BLaER1 treated with 17β-estradiol and CSF1 and Interleukin-3, amounts not matched to agents 10 nM and 100 nM (cell line): ENCODE measurements around the gene REV1.

ENCODE experiments used
- H3K27ac ChIP-seq, 11 experiments: shearing (Covaris generic); formaldehyde crosslinking; 2 replicates each; pipeline ENCODE4 v1.8.1; 2022
- H3K27me3 ChIP-seq, 11 experiments: shearing (Covaris generic); formaldehyde crosslinking; 2 replicates each; pipeline ENCODE4 v1.8.1; 2022
- H3K36me3 ChIP-seq, 11 experiments: shearing (Covaris generic); formaldehyde crosslinking; 2 replicates each; pipeline ENCODE4 v1.8.1; 2022
- H3K4me1 ChIP-seq, 10 experiments: shearing (Covaris generic); formaldehyde crosslinking; 2 replicates each; pipeline ENCODE4 v1.8.1; 2022
- H3K4me2 ChIP-seq, 11 experiments: shearing (Covaris generic); formaldehyde crosslinking; 2 replicates each; pipeline ENCODE4 v1.8.1; 2022
- H3K4me3 ChIP-seq, 10 experiments: shearing (Covaris generic); formaldehyde crosslinking; 2 replicates each; pipeline ENCODE4 v1.8.1; 2022
- H3K9ac ChIP-seq, 11 experiments: shearing (Covaris generic); formaldehyde crosslinking; 2 replicates each; pipeline ENCODE4 v1.8.1; 2022
- H3K9me3 ChIP-seq, 11 experiments: shearing (Covaris generic); formaldehyde crosslinking; replicated peaks in 1 of 11; 2 replicates each; pipeline ENCODE4 v1.8.1; 2022
- H4K20me1 ChIP-seq, 11 experiments: shearing (Covaris generic); formaldehyde crosslinking; 2 replicates each; pipeline ENCODE4 v1.8.1; 2022
- Cebpa-rat ChIP-seq, 11 experiments: shearing (Covaris generic); IDR thresholded peaks; 2 replicates each; pipeline ENCODE4 v1.8.1; 2022

The REV1 gene

GRCh38 chr2:99489761-99490622 is at the start of gene REV1:
Gene REV1, minus strand, starts transcription at chr2:99490017. Its CDS starts 25,042 bp downstream, at chr2:99464975.
- TF ChIP-seq Cebpa-rat (IDR thresholded peaks at IDR 0.05) = no peak
- Histone ChIP-seq H3K4me2 (peak within 1 kb of the TSS; percentile 78 to 95 (median 87)), H3K4me1 (peaks cover 27 to 48% (median 43%) of the 10 kb centered on the region in 10 experiments), H3K27me3 (no peaks in the 10 kb centered on the region), H4K20me1 (peaks cover 27 to 44% (median 43%) of the 10 kb centered on the region in 11 experiments; a peak in 21 of 22 replicates), H3K4me3 (peak within 1 kb of the TSS; percentile 68 to 96 (median 90)), H3K9ac (peak within 1 kb of the TSS; percentile 83 to 98 (median 95)), H3K9me3 (no peaks in the 10 kb centered on the region), H3K27ac (peak within 1 kb of the TSS; percentile 89 to 97 (median 94)), H3K36me3 (peaks cover 0 to 7% (median 3%) of the 10 kb centered on the region in 11 experiments; a peak in 4 of 22 replicates)

GRCh38 chr2:99537910-99538485 is 48.2 kb upstream of the REV1 start:
- no peak for TF ChIP-seq Cebpa-rat (IDR thresholded peaks at IDR 0.05)
- Histone ChIP-seq H3K27ac (no peak overlapping the region), H3K27me3 (no peaks in the 10 kb centered on the region), H3K9me3 (peaks cover 0 to 17% (median 5%) of the 10 kb centered on the region in 11 experiments; a peak in 8 of 22 replicates), H3K36me3 (no peaks in the 10 kb centered on the region), H3K4me2 (no peak overlapping the region), H3K4me1 (no peaks in the 10 kb centered on the region), H4K20me1 (no peaks in the 10 kb centered on the region), H3K9ac (no peak overlapping the region), H3K4me3 (no peak overlapping the region)

- H3K4me3 ChIP-seq = no peak overlapping the region
These were observed 34.2 kb upstream of the REV1 start for GRCh38 chr2:99524056-99524455.

GRCh38 chr2:99522157-99522556 is 32.3 kb upstream of the REV1 start:
- Histone ChIP-seq H3K27me3 (no peaks in the 10 kb centered on the region), H3K4me3 (no peak overlapping the region), H4K20me1 (no peaks in the 10 kb centered on the region), H3K36me3 (no peaks in the 10 kb centered on the region), H3K27ac (no peak overlapping the region), H3K4me1 (no peaks in the 10 kb centered on the region), H3K4me2 (no peak overlapping the region), H3K9me3 (no peaks in the 10 kb centered on the region), H3K9ac (no peak overlapping the region)
- TF ChIP-seq Cebpa-rat (IDR thresholded peaks at IDR 0.05) = no peak

More at GRCh38 chr2:99524056-99524455, 34.2 kb upstream of the REV1 start:
- Histone ChIP-seq H3K4me1 (no peaks in the 10 kb centered on the region), H3K9ac (no peak overlapping the region), H3K9me3 (no peaks in the 10 kb centered on the region), H4K20me1 (no peaks in the 10 kb centered on the region), H3K27me3 (no peaks in the 10 kb centered on the region), H3K4me2 (no peak overlapping the region), H3K36me3 (no peaks in the 10 kb centered on the region), H3K27ac (no peak overlapping the region)
- no peak for TF ChIP-seq Cebpa-rat (IDR thresholded peaks at IDR 0.05)

- Histone ChIP-seq H3K36me3 (no peaks in the 10 kb centered on the region), H4K20me1 (no peaks in the 10 kb centered on the region), H3K27ac (no peak overlapping the region), H3K4me2 (no peak overlapping the region), H3K4me1 (no peaks in the 10 kb centered on the region), H3K9me3 (no peaks in the 10 kb centered on the region), H3K4me3 (no peak overlapping the region), H3K9ac (no peak overlapping the region), H3K27me3 (no peaks in the 10 kb centered on the region)
- TF ChIP-seq Cebpa-rat (IDR thresholded peaks at IDR 0.05) = no peak
These were observed 31.0 kb upstream of the REV1 start for GRCh38 chr2:99520813-99521212.

- no peak overlapping the region for H3K9ac ChIP-seq
- H3K4me2 ChIP-seq = no peak overlapping the region
- H3K27me3 ChIP-seq = no peaks in the 10 kb centered on the region
- H4K20me1 ChIP-seq = no peaks in the 10 kb centered on the region
- H3K27ac ChIP-seq = no peak overlapping the region
- H3K9me3 ChIP-seq = no peaks in the 10 kb centered on the region
- TF ChIP-seq Cebpa-rat (IDR thresholded peaks at IDR 0.05) = no peak
- no peak overlapping the region for H3K4me3 ChIP-seq
- H3K36me3 ChIP-seq = no peaks in the 10 kb centered on the region
- H3K4me1 ChIP-seq = peaks cover 0 to 2% (median 0%) of the 10 kb centered on the region in 10 experiments; a peak in 5 of 20 replicates
These were observed 30.4 kb upstream of the REV1 start for GRCh38 chr2:99520195-99520594.

- H3K9me3 ChIP-seq = no peaks in the 10 kb centered on the region
- H3K4me3 ChIP-seq = no peak overlapping the region
- H3K9ac ChIP-seq = no peak overlapping the region
- no peaks in the 10 kb centered on the region for H4K20me1 ChIP-seq
- no peaks in the 10 kb centered on the region for H3K27me3 ChIP-seq
- H3K27ac ChIP-seq = no peak overlapping the region
- peak overlapping the region in 3 of 11 experiments; percentile 12 to 30 (median 16); a peak in 2 of 22 replicates for H3K4me2 ChIP-seq
- peaks cover 0 to 12% (median 0%) of the 10 kb centered on the region in 10 experiments; a peak in 8 of 20 replicates for H3K4me1 ChIP-seq
- no peaks in the 10 kb centered on the region for H3K36me3 ChIP-seq
- TF ChIP-seq Cebpa-rat (IDR thresholded peaks at IDR 0.05) = no peak
These were observed 24.5 kb upstream of the REV1 start for GRCh38 chr2:99514357-99514756.

- no peaks in the 10 kb centered on the region for H3K27me3 ChIP-seq
- H3K4me1 ChIP-seq = peaks cover 0 to 12% (median 0%) of the 10 kb centered on the region in 10 experiments; a peak in 8 of 20 replicates
- H3K9ac ChIP-seq = no peak overlapping the region
- no peaks in the 10 kb centered on the region for H4K20me1 ChIP-seq
- no peaks in the 10 kb centered on the region for H3K9me3 ChIP-seq
- H3K36me3 ChIP-seq = no peaks in the 10 kb centered on the region
- H3K27ac ChIP-seq = no peak overlapping the region
- no peak overlapping the region for H3K4me3 ChIP-seq
- no peak for TF ChIP-seq Cebpa-rat (IDR thresholded peaks at IDR 0.05)
- no peak overlapping the region for H3K4me2 ChIP-seq
These were observed 22.4 kb upstream of the REV1 start for GRCh38 chr2:99512181-99512591.

GRCh38 chr2:99509387-99509786 is 19.6 kb upstream of the REV1 start:
- no peak overlapping the region for H3K4me2 ChIP-seq
- no peaks in the 10 kb centered on the region for H4K20me1 ChIP-seq
- no peaks in the 10 kb centered on the region for H3K27me3 ChIP-seq
- H3K36me3 ChIP-seq = no peaks in the 10 kb centered on the region
- peaks cover 0 to 2% (median 0%) of the 10 kb centered on the region in 10 experiments; a peak in 3 of 20 replicates for H3K4me1 ChIP-seq
- H3K9ac ChIP-seq = no peak overlapping the region
- H3K27ac ChIP-seq = no peak overlapping the region
- H3K4me3 ChIP-seq = no peak overlapping the region
- H3K9me3 ChIP-seq = no peaks in the 10 kb centered on the region
- no peak for TF ChIP-seq Cebpa-rat (IDR thresholded peaks at IDR 0.05)
